ENCODE data around the gene TMEM151B. TPM values are rescaled to one million over a fixed set of nuclear protein-coding genes. Genes with fewer than 3 reads are reported as not detected.
A peak's percentile ranks its signal among the peaks of the same experiment; 100 is the strongest.

TMEM151B gene
- total and polyA plus RNA-seq, 2 of the 4 experiments (the other 2 are of a cell fraction), result not detected

- H2BK5ac ChIP-seq (ENCODE audit: low read depth, low read length, poor library complexity, severe bottlenecking), result peak overlapping the region; percentile 78
- TF ChIP-seq USF2 (IDR thresholded peaks at IDR 0.05; ENCODE audit: low read depth, low read length), result no peak
- TF ChIP-seq CHD1 (IDR thresholded peaks at IDR 0.05; ENCODE audit: low read depth, low read length), result no peak
- no peak for TF ChIP-seq CEBPB (IDR thresholded peaks at IDR 0.05; ENCODE audit: low read depth, low read length)
- TF ChIP-seq FOS (IDR thresholded peaks at IDR 0.05; ENCODE audit: low read depth, low read length), result no peak
- no peak for TF ChIP-seq RCOR1 (IDR thresholded peaks at IDR 0.05; ENCODE audit: insufficient replicate concordance, low read length)
- no peak for TF ChIP-seq RFX5 (IDR thresholded peaks at IDR 0.05; ENCODE audit: low read depth, low read length)
- no peak for TF ChIP-seq RAD21 (IDR thresholded peaks at IDR 0.05; ENCODE audit: low read length)
- TF ChIP-seq NFE2L2 (IDR thresholded peaks at IDR 0.05; ENCODE audit: low read depth, low read length), result no peak
- peak; percentile 26 for TF ChIP-seq CTCF (conservative IDR thresholded peaks at IDR 0.05; ENCODE audit: low read depth, low read length)
- TF ChIP-seq SMC3 (IDR thresholded peaks at IDR 0.05; ENCODE audit: low read depth, low read length), result no peak
- TF ChIP-seq MXI1 (IDR thresholded peaks at IDR 0.05; ENCODE audit: borderline replicate concordance, low read depth, low read length), result no peak; the same call in 1 of the 2 replicates
- TF ChIP-seq BHLHE40 (IDR thresholded peaks at IDR 0.05; ENCODE audit: low read depth, low read length), result peak; percentile 4; the same call in 1 of the 2 replicates
- TF ChIP-seq POLR2A (IDR thresholded peaks at IDR 0.05; ENCODE audit: low read depth, low read length), result no peak
- no peak for TF ChIP-seq MAFK (IDR thresholded peaks at IDR 0.05; ENCODE audit: low read depth, low read length)
These were observed 24.2 kb upstream of the TMEM151B start for GRCh38 chr6:44245912-44246662.

More at GRCh38 chr6:44245912-44246662, 24.2 kb upstream of the TMEM151B start:
- in situ Hi-C loops (cut with MboI; ENCODE audit: low sequenced_read_pairs) (no loop called here), intact Hi-C loops (cut with micrococcal nuclease) (no loop called here), dilution Hi-C loops (cut with HindIII; ENCODE audit: low sequenced_read_pairs, unreplicated experiment) (no loop called here)
- no TSS peak for BruUV-seq (replicated peaks)
- Histone ChIP-seq H2BK120ac (ENCODE audit: low read depth, low read length) (peak overlapping the region; percentile 75), H3K27me3 (ENCODE audit: control insufficient read depth, insufficient read depth, low read length) (no peaks in the 10 kb centered on the region), H3K36me3 (ENCODE audit: control insufficient read depth, insufficient read depth, low read length) (peaks cover 20% of the 10 kb centered on the region), H4K8ac (ENCODE audit: low read depth in 2 of 2, low read length in 2 of 2) (peak overlapping the region; percentile 60 to 87), H3K18ac (ENCODE audit: low read depth, low read length) (peak overlapping the region; percentile 63), H2AK5ac (ENCODE audit: low read depth, low read length) (peak overlapping the region; percentile 71), H3K27ac (ENCODE audit: insufficient read depth, low read length) (peak overlapping the region; percentile 59), H3K9me1 (ENCODE audit: insufficient read depth, low read length) (peaks cover 18% of the 10 kb centered on the region), H3K23ac (ENCODE audit: low read depth, low read length) (peak overlapping the region; percentile 87), H4K5ac (ENCODE audit: low read depth, low read length) (peak overlapping the region; percentile 69), H2AFZ (replicated peaks; ENCODE audit: low read length, poor library complexity) (peak overlapping the region; percentile 100), H3K79me1 (ENCODE audit: low read depth in 1 of 2, low read length in 2 of 2) (peaks cover 9 to 47% of the 10 kb centered on the region in 2 experiments), H2BK20ac (ENCODE audit: low read depth, low read length) (0 out of 2 replicates have a peak overlapping the region, but pooled peaks have one; percentile 3), H4K20me1 (ENCODE audit: insufficient read depth, low read length) (peaks cover 42% of the 10 kb centered on the region), H4K91ac (ENCODE audit: insufficient read depth, low read depth, low read length) (peak overlapping the region; percentile 75), H3K9me3 (ENCODE audit: control insufficient read depth, insufficient read depth, low read length) (no peaks in the 10 kb centered on the region), H2AK9ac (replicated peaks; ENCODE audit: low read depth, low read length, poor library complexity) (peak overlapping the region; percentile 100), H3K4me3 (ENCODE audit: insufficient read depth, low read depth, low read length) (peak overlapping the region; percentile 85), H3K9ac (ENCODE audit: low read depth, low read length) (peak overlapping the region; percentile 52), H3K4ac (ENCODE audit: low read depth, low read length) (peak overlapping the region; percentile 86), H2BK15ac (ENCODE audit: low read depth, low read length) (peak overlapping the region; percentile 37; the same call in 2 of the 3 replicates), H3K14ac (replicated peaks; ENCODE audit: low read depth, low read length) (peak overlapping the region; percentile 87), H3K4me2 (ENCODE audit: low read depth, low read length) (peak overlapping the region; percentile 89), H3K4me1 (ENCODE audit: control insufficient read depth, insufficient read depth, low read length) (peaks cover 5% of the 10 kb centered on the region), H3K56ac (ENCODE audit: extremely low read depth, insufficient read depth, low read length) (0 out of 2 replicates have a peak overlapping the region, but pooled peaks have one; percentile 40)
- ATAC-seq (ENCODE audit: low read depth) (peak; percentile 83), DNase-seq (peak; percentile 81)
- ChIA-PET CTCF (interaction anchor here (0.6 to 1.2 kb wide), 4 partner anchors 9 to 74 kb away, joined by 3 to 6 read pairs (median 4); no protein-coding TSS in a partner anchor), POLR2A (ENCODE audit: unreplicated experiment) (interaction anchor here (0.5 to 3.0 kb wide), 4 partner anchors 9 to 11 kb away, joined by 4 to 27 read pairs (median 9); partner anchors contain the start of gene SLC35B2)
- WGBS, 2 experiments (ENCODE audit: extremely low coverage in 2 of 2, insufficient read length in 1 of 2), result no CpG with 5 or more reads among the region's 62 CpGs
